CD14-positive monocyte (primary cell): ENCODE data around the gene NTRK2. TPM values are rescaled to one million over a fixed set of nuclear protein-coding genes. Genes with fewer than 3 reads are reported as not detected.

Source experiments
- DNase-seq, 3 donors: peaks; one replicate each; pipeline ENCODE4 v3.0.0-alpha.2; 2011 to 2022
- H2AFZ ChIP-seq: 2 replicates; pipeline ENCODE4 v1.6.0; 2012; ENCODE audit warnings: mild to moderate bottlenecking, low read depth, low read length, inconsistent platforms; ENCODE audit not compliant: insufficient read depth, poor library complexity, severe bottlenecking
- H3K27ac ChIP-seq, 2 donors: 1 replicate in 1 of 2; 2 replicates in 1 of 2; pipeline ENCODE4 v1.5.1; 2012 to 2013; ENCODE audit warnings: low read length in 2 of 2, control low read depth in 1 of 2, inconsistent platforms in 1 of 2, low read depth in 1 of 2, mild to moderate bottlenecking in 1 of 2
- H3K27me3 ChIP-seq, 2 donors: one replicate each; pipeline versions ENCODE4 v1.6.0 to v1.6.1; 2011 to 2013; ENCODE audit warnings: low read length in 2 of 2; ENCODE audit not compliant: control insufficient read depth in 2 of 2, insufficient read depth in 2 of 2
- H3K36me3 ChIP-seq, 2 donors: replicated peaks in 1 of 2; 1 replicate in 1 of 2; 2 replicates in 1 of 2; pipeline versions ENCODE4 v1.5.1 to v1.6.1; 2012 to 2013; ENCODE audit warnings: low read length in 2 of 2, control low read depth in 1 of 2, inconsistent platforms in 1 of 2, mild to moderate bottlenecking in 1 of 2; ENCODE audit not compliant: insufficient read depth in 2 of 2, control insufficient read depth in 1 of 2
- H3K4me1 ChIP-seq, 2 donors: 1 replicate in 1 of 2; 2 replicates in 1 of 2; pipeline versions ENCODE4 v1.5.1 to v1.6.1; 2012 to 2013; ENCODE audit warnings: low read length in 2 of 2, control low read depth in 1 of 2, inconsistent platforms in 1 of 2, mild to moderate bottlenecking in 1 of 2, moderate library complexity in 1 of 2; ENCODE audit not compliant: insufficient read depth in 2 of 2, control insufficient read depth in 1 of 2
- H3K4me2 ChIP-seq: replicated peaks from 2 replicates; pipeline ENCODE3; 2012; ENCODE audit warnings: low read length, moderate library complexity, mild to moderate bottlenecking; ENCODE audit not compliant: poor library complexity, severe bottlenecking; ENCODE audit errors: extremely low read depth
- H3K4me3 ChIP-seq, 3 experiments: fragments of 200-600 bp in 1 of 3; sonication (generic) in 1 of 3; replicated peaks in 1 of 3; 1 replicate in 2 of 3; 2 replicates in 1 of 3; pipeline ENCODE4 v1.5.1; 2011 to 2013; ENCODE audit warnings: low read length in 3 of 3, mild to moderate bottlenecking in 3 of 3, control low read depth in 2 of 3, low read depth in 2 of 3, inconsistent platforms in 1 of 3, moderate library complexity in 1 of 3
- H3K79me2 ChIP-seq: 2 replicates; pipeline ENCODE4 v1.6.0; 2012; ENCODE audit warnings: mild to moderate bottlenecking, control low read depth, inconsistent platforms, low read length, moderate library complexity; ENCODE audit not compliant: insufficient read depth
- H3K9ac ChIP-seq: 2 replicates; pipeline ENCODE4 v1.6.0; 2017; ENCODE audit warnings: low read length, mild to moderate bottlenecking; ENCODE audit not compliant: insufficient read depth, poor library complexity, severe bottlenecking
- H3K9me3 ChIP-seq, 2 donors: replicated peaks in 1 of 2; 1 replicate in 1 of 2; 2 replicates in 1 of 2; pipeline versions ENCODE4 v1.5.1 to v1.6.1; 2012 to 2013; ENCODE audit warnings: low read length in 2 of 2, control low read depth in 1 of 2; ENCODE audit not compliant: control insufficient read depth in 1 of 2, insufficient read depth in 1 of 2
- H4K20me1 ChIP-seq: 2 replicates; pipeline ENCODE4 v1.6.0; 2012; ENCODE audit warnings: mild to moderate bottlenecking, low read length, control low read depth, moderate library complexity; ENCODE audit not compliant: insufficient read depth
- H3K27ac Mint-ChIP-seq, 7 donors: one replicate each; pipeline ENCODE4 v1.8.0; 2020; ENCODE audit warnings: mild to moderate bottlenecking in 7 of 7, mixed read lengths in 7 of 7, moderate library complexity in 6 of 7, inconsistent platforms in 2 of 7
- H3K27me3 Mint-ChIP-seq, 3 donors: one replicate each; pipeline ENCODE4 v1.8.0; 2021 to 2022; ENCODE audit warnings: low read depth in 3 of 3, mild to moderate bottlenecking in 3 of 3, mixed read lengths in 3 of 3, moderate library complexity in 3 of 3, inconsistent platforms in 1 of 3
- H3K36me3 Mint-ChIP-seq, 2 donors: one replicate each; pipeline ENCODE4 v1.8.0; 2020; ENCODE audit warnings: mixed read lengths in 2 of 2, inconsistent platforms in 1 of 2, mild to moderate bottlenecking in 1 of 2
- H3K4me1 Mint-ChIP-seq: one replicate; pipeline ENCODE4 v1.8.0; 2020; ENCODE audit warnings: mild to moderate bottlenecking, mixed read lengths
- H3K4me3 Mint-ChIP-seq, 2 donors: one replicate each; pipeline ENCODE4 v1.8.0; 2020; ENCODE audit warnings: mild to moderate bottlenecking in 2 of 2, mixed read lengths in 2 of 2, moderate library complexity in 1 of 2
- H3K9me3 Mint-ChIP-seq, 7 donors: one replicate each; pipeline ENCODE4 v1.8.0; 2020 to 2022; ENCODE audit warnings: mixed read lengths in 7 of 7, mild to moderate bottlenecking in 6 of 7, moderate library complexity in 6 of 7, inconsistent platforms in 2 of 7
- CTCF ChIP-seq: fragments of 200-600 bp; IDR thresholded peaks from one replicate; pipeline ENCODE4 v1.8.0; 2022; ENCODE audit warnings: antibody characterized with exemption, mild to moderate bottlenecking
- WGBS: methylation state at CpG from one replicate; pipeline ENCODE4 v1.1.5; 2013; ENCODE audit warnings: missing lambda C conversion rate; ENCODE audit not compliant: insufficient coverage; 5-methylcytosine and 5-hydroxymethylcytosine counted together
- intact Hi-C, 2 donors: fragments of 100-400 bp; cut with micrococcal nuclease; formaldehyde crosslinking; loops; one replicate each; pipeline versions ENCODE4 v1.15.0 to v1.15.1; 2023
- polyA plus RNA-seq, 3 donors: library from polyadenylated mRNA; depleted of rRNA in 1 of 3; unstranded in 2 of 3; stranded (reverse) in 1 of 3; fragments of 300-500 nt in 2 of 3; fragments of >200 nt in 1 of 3; fragmentation: Illumina TruSeq in 2 of 3; gene quantifications; 1 replicate in 2 of 3; 2 replicates in 1 of 3; pipeline ENCODE4 v1.2.3, GENCODE V29; 2012 to 2021

The NTRK2 gene
- polyA plus RNA-seq, 3 donors = not detected

GRCh38 chr9:84862308-84862707, 192.8 kb downstream of the NTRK2 start:
- H3K27ac ChIP-seq = no peak overlapping the region
- H3K27me3 ChIP-seq = no peaks in the 10 kb centered on the region
- H3K36me3 Mint-ChIP-seq = no peaks in the 10 kb centered on the region
- H3K4me1 ChIP-seq = no peaks in the 10 kb centered on the region
- no peak for TF ChIP-seq CTCF
- intact Hi-C loops = no loop called here
- H3K9me3 ChIP-seq = no peaks in the 10 kb centered on the region
- no peaks in the 10 kb centered on the region for H3K79me2 ChIP-seq
- no peak overlapping the region for H2AFZ ChIP-seq
- no peaks in the 10 kb centered on the region for H3K4me1 Mint-ChIP-seq
- 77% methylated on average over 3 of the region's 7 CpGs for WGBS
- H3K9ac ChIP-seq = no peak overlapping the region
- H4K20me1 ChIP-seq = no peaks in the 10 kb centered on the region
- H3K4me3 Mint-ChIP-seq = no peak overlapping the region
- H3K9me3 Mint-ChIP-seq = peaks cover 0 to 7% (median 3%) of the 10 kb centered on the region in 7 donors
- no peaks in the 10 kb centered on the region for H3K36me3 ChIP-seq
- no peak overlapping the region for H3K27ac Mint-ChIP-seq
- no peak for DNase-seq
- H3K4me3 ChIP-seq = no peak overlapping the region
- no peak overlapping the region for H3K4me2 ChIP-seq
- peaks cover 0 to 5% (median 2%) of the 10 kb centered on the region in 3 donors for H3K27me3 Mint-ChIP-seq

GRCh38 chr9:84862810-84863287, 193.3 kb downstream of the NTRK2 start:
- intact Hi-C loops = no loop called here
- Histone ChIP-seq H4K20me1 (no peaks in the 10 kb centered on the region), H3K36me3 (no peaks in the 10 kb centered on the region), H2AFZ (no peak overlapping the region), H3K79me2 (no peaks in the 10 kb centered on the region), H3K4me3 (no peak overlapping the region), H3K9me3 (no peaks in the 10 kb centered on the region), H3K4me2 (no peak overlapping the region), H3K9ac (no peak overlapping the region), H3K27me3 (no peaks in the 10 kb centered on the region), H3K4me1 (no peaks in the 10 kb centered on the region), H3K27ac (no peak overlapping the region)
- no peak for DNase-seq
- Mint-ChIP-seq H3K9me3 (peaks cover 0 to 7% (median 3%) of the 10 kb centered on the region in 7 donors), H3K27me3 (peaks cover 0 to 5% (median 2%) of the 10 kb centered on the region in 3 donors), H3K27ac (no peak overlapping the region), H3K36me3 (no peaks in the 10 kb centered on the region), H3K4me3 (no peak overlapping the region), H3K4me1 (no peaks in the 10 kb centered on the region)
- TF ChIP-seq CTCF = no peak
- no CpG with 5 or more reads among the region's 2 CpGs for WGBS
